Measurements from ENCODE around the gene ROGDI.

The ROGDI gene

DNA sequence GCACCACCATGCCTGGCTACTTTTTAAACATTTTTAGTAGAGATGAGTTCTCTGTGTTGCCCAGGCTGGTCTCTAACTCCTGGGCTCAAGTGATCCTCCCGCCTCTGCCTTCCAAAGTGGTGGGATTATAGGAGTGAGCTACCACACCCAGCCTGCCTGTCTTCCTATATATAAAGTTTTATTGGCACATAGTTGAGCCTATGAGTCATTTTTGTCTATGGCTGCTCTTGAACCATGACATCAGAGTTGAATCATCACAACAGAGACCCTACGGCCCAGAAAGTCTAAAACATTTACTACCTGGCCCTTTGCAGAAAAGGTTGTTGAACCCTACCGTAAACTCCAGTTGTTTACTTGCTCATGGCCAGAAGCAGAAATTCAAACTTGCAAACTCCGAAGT lies 22.2 kb downstream of the ROGDI start:
- TF ChIP-seq POLR2A (IDR thresholded peaks at IDR 0.05; ENCODE audit: extremely low read depth, insufficient read length), result no peak
- TF ChIP-seq, protein P1, sequence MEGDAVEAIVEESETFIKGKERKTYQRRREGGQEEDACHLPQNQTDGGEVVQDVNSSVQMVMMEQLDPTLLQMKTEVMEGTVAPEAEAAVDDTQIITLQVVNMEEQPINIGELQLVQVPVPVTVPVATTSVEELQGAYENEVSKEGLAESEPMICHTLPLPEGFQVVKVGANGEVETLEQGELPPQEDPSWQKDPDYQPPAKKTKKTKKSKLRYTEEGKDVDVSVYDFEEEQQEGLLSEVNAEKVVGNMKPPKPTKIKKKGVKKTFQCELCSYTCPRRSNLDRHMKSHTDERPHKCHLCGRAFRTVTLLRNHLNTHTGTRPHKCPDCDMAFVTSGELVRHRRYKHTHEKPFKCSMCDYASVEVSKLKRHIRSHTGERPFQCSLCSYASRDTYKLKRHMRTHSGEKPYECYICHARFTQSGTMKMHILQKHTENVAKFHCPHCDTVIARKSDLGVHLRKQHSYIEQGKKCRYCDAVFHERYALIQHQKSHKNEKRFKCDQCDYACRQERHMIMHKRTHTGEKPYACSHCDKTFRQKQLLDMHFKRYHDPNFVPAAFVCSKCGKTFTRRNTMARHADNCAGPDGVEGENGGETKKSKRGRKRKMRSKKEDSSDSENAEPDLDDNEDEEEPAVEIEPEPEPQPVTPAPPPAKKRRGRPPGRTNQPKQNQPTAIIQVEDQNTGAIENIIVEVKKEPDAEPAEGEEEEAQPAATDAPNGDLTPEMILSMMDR (IDR thresholded peaks at IDR 0.05; ENCODE audit: low read depth, low read length), result no peak
- TF ChIP-seq, protein P2, sequence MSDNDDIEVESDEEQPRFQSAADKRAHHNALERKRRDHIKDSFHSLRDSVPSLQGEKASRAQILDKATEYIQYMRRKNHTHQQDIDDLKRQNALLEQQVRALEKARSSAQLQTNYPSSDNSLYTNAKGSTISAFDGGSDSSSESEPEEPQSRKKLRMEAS (IDR thresholded peaks at IDR 0.05; ENCODE audit: low read depth, low read length), result no peak
- no peak for TF ChIP-seq MYC (IDR thresholded peaks at IDR 0.05; ENCODE audit: low read depth, low read length)
- H3K4me3 ChIP-seq (ENCODE audit: low read depth, low read length), result no peak overlapping the region
- DNase-seq (ENCODE audit: low read depth), result no peak

DNA sequence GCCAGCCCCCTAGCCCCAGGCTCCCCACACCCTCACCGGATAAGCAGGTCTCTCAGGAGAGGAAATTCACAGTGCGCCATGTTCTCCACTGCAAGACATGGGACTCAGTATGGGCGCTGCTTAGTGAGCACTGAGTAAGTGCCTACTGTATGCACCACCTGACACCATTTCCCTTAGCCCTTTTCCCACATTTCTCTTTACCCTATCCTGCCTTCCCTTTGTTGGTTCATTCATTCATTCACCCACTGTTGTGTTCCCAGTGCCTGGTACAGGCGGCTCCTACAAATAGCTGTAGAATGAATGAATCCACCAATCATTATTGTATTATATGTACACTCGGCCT lies 24.4 kb downstream of the ROGDI start:
- TF ChIP-seq, protein P1 (IDR thresholded peaks at IDR 0.05; ENCODE audit: low read depth, low read length), result no peak
- no peak for TF ChIP-seq MYC (IDR thresholded peaks at IDR 0.05; ENCODE audit: low read depth, low read length)
- TF ChIP-seq, protein P2 (IDR thresholded peaks at IDR 0.05; ENCODE audit: low read depth, low read length), result no peak
- no peak for TF ChIP-seq POLR2A (IDR thresholded peaks at IDR 0.05; ENCODE audit: extremely low read depth, insufficient read length)
- H3K4me3 ChIP-seq (ENCODE audit: low read depth, low read length), result no peak overlapping the region
- no peak for DNase-seq (ENCODE audit: low read depth)

DNA sequence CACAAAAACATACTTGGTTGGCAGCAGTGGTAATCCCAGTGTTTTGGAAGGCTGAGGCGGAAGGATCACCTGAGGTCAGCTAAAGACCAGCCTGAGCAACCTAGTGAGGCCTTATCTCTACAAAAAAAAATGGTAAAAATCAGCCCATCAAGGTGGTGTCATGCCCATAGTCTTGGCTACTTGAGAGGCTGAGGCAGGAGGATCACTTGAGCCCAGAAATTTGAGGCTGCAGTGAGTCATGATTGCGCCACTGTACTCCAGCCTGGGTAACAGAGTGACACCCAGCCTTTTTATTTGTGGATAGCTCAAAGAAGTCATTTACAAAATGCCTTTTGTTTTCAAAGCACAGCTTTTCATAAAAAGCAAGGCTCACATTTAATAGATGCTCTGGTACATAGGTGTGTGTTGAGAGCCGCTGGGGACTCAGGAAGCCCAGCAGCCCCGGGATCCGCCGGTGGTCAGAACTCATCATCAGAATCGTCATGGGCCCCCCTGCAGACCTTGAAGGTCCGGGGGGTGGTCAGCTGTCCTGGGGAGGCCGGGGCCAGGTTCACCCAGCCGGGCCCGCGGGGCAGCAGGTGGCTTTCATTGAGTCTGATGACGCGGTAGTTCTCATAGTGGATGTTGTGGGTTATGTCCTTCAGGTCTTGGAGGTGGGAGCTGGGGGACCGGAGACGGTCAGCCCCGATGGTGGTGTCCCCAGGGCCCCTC lies 24.9 kb downstream of the ROGDI start:
- TF ChIP-seq MYC (IDR thresholded peaks at IDR 0.05; ENCODE audit: low read depth, low read length), result no peak
- TF ChIP-seq, protein P2 (IDR thresholded peaks at IDR 0.05; ENCODE audit: low read depth, low read length), result no peak
- TF ChIP-seq POLR2A (IDR thresholded peaks at IDR 0.05; ENCODE audit: extremely low read depth, insufficient read length), result no peak
- TF ChIP-seq, protein P1 (IDR thresholded peaks at IDR 0.05; ENCODE audit: low read depth, low read length), result no peak
- no peak overlapping the region for H3K4me3 ChIP-seq (ENCODE audit: low read depth, low read length)
- no peak for DNase-seq (ENCODE audit: low read depth)

DNA sequence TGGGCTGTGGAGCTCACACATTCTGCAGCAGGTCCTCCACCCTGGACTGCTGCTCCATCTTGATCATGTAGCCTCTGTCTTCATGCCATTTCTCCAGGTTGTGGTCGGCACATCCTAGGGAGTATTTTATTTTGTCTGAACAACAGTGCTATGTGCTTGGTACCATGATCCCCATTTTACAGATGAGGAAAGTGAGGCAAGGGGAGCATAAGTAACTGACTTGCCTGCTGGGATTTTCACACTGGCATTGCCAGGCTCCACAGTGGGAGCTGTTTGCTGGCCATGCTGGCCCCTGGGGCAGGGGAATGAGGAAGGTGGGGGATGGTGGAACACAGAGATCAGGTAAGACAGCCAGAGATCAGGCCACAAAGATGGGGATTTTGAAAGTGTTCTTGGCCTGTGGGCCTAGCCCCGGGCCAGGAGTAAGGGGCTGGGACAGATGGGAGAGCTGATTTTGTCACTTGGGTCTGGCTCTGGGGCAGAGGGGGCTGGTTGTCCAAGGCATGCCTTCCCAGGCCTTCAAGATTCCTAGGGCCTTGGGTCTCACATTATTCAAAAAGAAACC lies 26.2 kb downstream of the ROGDI start:
- TF ChIP-seq, protein P1 (IDR thresholded peaks at IDR 0.05; ENCODE audit: low read depth, low read length), result no peak
- TF ChIP-seq, protein P2 (IDR thresholded peaks at IDR 0.05; ENCODE audit: low read depth, low read length), result no peak
- TF ChIP-seq MYC (IDR thresholded peaks at IDR 0.05; ENCODE audit: low read depth, low read length) (no peak), POLR2A (IDR thresholded peaks at IDR 0.05; ENCODE audit: extremely low read depth, insufficient read length) (no peak)
- no peak overlapping the region for H3K4me3 ChIP-seq (ENCODE audit: low read depth, low read length)
- no peak for DNase-seq (ENCODE audit: low read depth)

DNA sequence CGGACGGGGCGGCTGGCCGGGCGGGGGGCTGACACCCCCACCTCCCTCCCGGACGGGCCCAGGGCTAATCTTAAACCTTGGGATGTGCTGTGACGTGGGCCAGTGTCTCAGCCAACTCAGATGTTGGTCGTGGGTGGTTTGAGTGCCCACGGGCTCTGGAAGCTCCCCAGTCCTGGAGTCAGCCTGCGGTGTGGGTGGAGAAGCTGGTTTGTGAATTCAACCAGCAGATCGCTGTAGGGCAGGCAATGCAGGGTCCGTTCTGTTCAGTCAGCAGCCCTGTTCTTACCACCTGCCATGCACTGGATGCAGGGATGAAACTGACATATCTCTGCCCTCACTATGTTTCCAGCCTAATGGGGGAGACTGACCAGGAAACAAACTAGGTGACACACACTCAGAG lies 27.4 kb downstream of the ROGDI start:
- no peak for DNase-seq (ENCODE audit: low read depth)
- TF ChIP-seq POLR2A (IDR thresholded peaks at IDR 0.05; ENCODE audit: extremely low read depth, insufficient read length) (no peak), MYC (IDR thresholded peaks at IDR 0.05; ENCODE audit: low read depth, low read length) (no peak)
- TF ChIP-seq, protein P2 (IDR thresholded peaks at IDR 0.05; ENCODE audit: low read depth, low read length), result no peak
- TF ChIP-seq, protein P1 (IDR thresholded peaks at IDR 0.05; ENCODE audit: low read depth, low read length), result no peak
- H3K4me3 ChIP-seq (ENCODE audit: low read depth, low read length), result no peak overlapping the region
